Ascending aorta (tissue), 2 donors: ENCODE measurements around the gene CNTN5. TPM values are rescaled to one million over a fixed set of nuclear protein-coding genes. Genes with fewer than 3 reads are reported as not detected.

Experiments
- DNase-seq, 2 donors: peaks; one replicate each; pipeline ENCODE4 v3.0.0-alpha.2; 2019; ENCODE audit warnings: low spot score in 2 of 2
- H3K27ac ChIP-seq, 2 donors: fragments of 200-600 bp; sonication (generic); one replicate each; pipeline ENCODE4 v1.5.1; 2016 to 2017; ENCODE audit warnings: mild to moderate bottlenecking in 1 of 2
- H3K27me3 ChIP-seq: fragments of 200-600 bp; sonication (generic); one replicate; pipeline ENCODE4 v1.5.1; 2017
- H3K36me3 ChIP-seq, 2 donors: fragments of 200-600 bp; sonication (generic); one replicate each; pipeline ENCODE4 v1.5.1; 2016
- H3K4me1 ChIP-seq, 2 donors: fragments of 200-600 bp; sonication (generic); one replicate each; pipeline ENCODE4 v1.5.1; 2016 to 2017; ENCODE audit warnings: mild to moderate bottlenecking in 1 of 2
- H3K4me3 ChIP-seq, 2 donors: fragments of 200-600 bp; sonication (generic); one replicate each; pipeline ENCODE4 v1.5.1; 2016 to 2017; ENCODE audit warnings: mild to moderate bottlenecking in 1 of 2
- H3K9me3 ChIP-seq, 2 donors: fragments of 200-600 bp; sonication (generic); one replicate each; pipeline ENCODE4 v1.5.1; 2016
- intact Hi-C: fragments of 100-400 bp; cut with DNase I; formaldehyde crosslinking; loops from one replicate; pipeline ENCODE4 v1.15.1; 2023
- total RNA-seq: library from RNA; depleted of rRNA; stranded (reverse); fragments of >200 nt; gene quantifications from one replicate; pipeline ENCODE4 v1.1.0, GENCODE V29; 2016
- TF ChIP-seq, protein P1 (sequence below), 3 experiments: fragments of 200-600 bp in 2 of 3; fragments of 450-650 bp in 1 of 3; sonication (generic) in 2 of 3; IDR thresholded peaks; one replicate each; pipeline ENCODE4 v1.5.1; 2016 to 2019; ENCODE audit warnings: antibody characterized with exemption in 3 of 3, mild to moderate bottlenecking in 1 of 3, moderate library complexity in 1 of 3

CNTN5 gene
- total RNA-seq, 1 donor from 2014 or later, result 3.6 TPM

DNA sequence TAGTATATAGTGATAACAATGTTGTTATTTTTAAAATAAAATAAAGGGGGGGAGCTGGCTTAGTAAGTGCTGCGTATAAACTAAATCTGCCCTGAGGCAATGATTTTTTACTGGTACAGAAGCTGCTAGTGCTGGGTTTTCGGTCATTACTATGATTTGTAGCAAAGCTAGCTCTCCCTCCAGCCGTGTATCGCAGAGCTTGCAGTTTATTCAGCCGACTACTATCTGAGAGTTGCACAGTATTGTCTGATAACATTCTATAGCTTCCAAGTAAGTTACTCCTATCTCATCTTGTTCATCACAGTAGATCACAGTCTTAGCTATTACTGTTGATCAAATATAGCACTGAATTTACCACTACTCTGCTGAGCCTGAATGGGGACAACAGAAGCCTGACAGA lies 860.9 kb downstream of the CNTN5 start:
- H3K4me1 ChIP-seq, result no peaks in the 10 kb centered on the region
- H3K27ac ChIP-seq, result no peak overlapping the region
- no peak overlapping the region for H3K4me3 ChIP-seq
- intact Hi-C loops, result no loop called here
- H3K36me3 ChIP-seq, result no peaks in the 10 kb centered on the region
- H3K27me3 ChIP-seq, result no peaks in the 10 kb centered on the region
- TF ChIP-seq, protein P1, sequence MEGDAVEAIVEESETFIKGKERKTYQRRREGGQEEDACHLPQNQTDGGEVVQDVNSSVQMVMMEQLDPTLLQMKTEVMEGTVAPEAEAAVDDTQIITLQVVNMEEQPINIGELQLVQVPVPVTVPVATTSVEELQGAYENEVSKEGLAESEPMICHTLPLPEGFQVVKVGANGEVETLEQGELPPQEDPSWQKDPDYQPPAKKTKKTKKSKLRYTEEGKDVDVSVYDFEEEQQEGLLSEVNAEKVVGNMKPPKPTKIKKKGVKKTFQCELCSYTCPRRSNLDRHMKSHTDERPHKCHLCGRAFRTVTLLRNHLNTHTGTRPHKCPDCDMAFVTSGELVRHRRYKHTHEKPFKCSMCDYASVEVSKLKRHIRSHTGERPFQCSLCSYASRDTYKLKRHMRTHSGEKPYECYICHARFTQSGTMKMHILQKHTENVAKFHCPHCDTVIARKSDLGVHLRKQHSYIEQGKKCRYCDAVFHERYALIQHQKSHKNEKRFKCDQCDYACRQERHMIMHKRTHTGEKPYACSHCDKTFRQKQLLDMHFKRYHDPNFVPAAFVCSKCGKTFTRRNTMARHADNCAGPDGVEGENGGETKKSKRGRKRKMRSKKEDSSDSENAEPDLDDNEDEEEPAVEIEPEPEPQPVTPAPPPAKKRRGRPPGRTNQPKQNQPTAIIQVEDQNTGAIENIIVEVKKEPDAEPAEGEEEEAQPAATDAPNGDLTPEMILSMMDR (IDR thresholded peaks at IDR 0.05), result no peak
- H3K9me3 ChIP-seq, result no peaks in the 10 kb centered on the region
- no peak for DNase-seq

DNA sequence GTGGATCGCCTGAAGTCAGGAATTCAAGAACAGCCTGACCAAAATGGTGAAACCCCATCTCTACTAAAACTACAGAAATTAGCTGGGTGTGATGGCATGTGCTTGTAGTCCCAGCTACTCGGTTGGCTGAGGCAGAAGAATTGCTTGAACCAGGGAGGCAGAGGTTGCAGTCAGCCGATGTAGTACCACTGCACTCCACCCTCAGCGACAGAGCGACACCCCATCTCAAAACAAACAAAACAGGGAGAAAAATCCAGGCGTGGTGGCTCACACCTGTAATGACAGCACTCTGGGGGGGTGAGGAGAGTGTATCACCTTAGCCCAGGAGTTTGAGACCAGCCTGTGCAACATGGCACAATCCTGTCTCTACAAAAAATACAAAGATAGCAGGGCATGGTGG lies 864.0 kb downstream of the CNTN5 start:
- TF ChIP-seq, protein P1 (IDR thresholded peaks at IDR 0.05), result no peak
- intact Hi-C loops, result no loop called here
- Histone ChIP-seq H3K36me3 (no peaks in the 10 kb centered on the region), H3K9me3 (no peaks in the 10 kb centered on the region), H3K4me3 (no peak overlapping the region), H3K27me3 (no peaks in the 10 kb centered on the region), H3K4me1 (no peaks in the 10 kb centered on the region), H3K27ac (no peak overlapping the region)
- no peak for DNase-seq

DNA sequence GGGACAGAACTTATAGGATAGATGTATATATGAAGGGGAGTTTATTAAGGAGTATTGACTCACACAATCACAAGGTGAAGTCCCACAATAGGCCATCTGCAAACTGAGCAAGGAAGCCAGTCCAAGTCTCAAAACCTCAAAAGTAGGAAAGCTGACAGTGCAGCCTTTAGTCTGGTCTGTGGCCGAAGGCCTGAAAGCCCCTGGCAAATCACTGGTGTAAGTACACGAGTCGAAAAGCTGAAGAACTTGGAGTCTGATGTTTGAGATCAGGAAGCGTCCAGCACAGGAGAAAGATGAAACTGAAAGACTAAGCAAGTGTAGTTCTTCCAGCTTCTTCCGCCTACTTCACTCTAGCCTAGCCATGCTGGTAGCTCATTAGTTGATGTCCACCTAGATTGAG lies 866.7 kb downstream of the CNTN5 start:
- intact Hi-C loops, result no loop called here
- Histone ChIP-seq H3K27ac (no peak overlapping the region), H3K36me3 (no peaks in the 10 kb centered on the region), H3K27me3 (no peaks in the 10 kb centered on the region), H3K9me3 (no peaks in the 10 kb centered on the region), H3K4me3 (no peak overlapping the region), H3K4me1 (no peaks in the 10 kb centered on the region)
- TF ChIP-seq, protein P1 (IDR thresholded peaks at IDR 0.05), result no peak
- DNase-seq, result no peak

DNA sequence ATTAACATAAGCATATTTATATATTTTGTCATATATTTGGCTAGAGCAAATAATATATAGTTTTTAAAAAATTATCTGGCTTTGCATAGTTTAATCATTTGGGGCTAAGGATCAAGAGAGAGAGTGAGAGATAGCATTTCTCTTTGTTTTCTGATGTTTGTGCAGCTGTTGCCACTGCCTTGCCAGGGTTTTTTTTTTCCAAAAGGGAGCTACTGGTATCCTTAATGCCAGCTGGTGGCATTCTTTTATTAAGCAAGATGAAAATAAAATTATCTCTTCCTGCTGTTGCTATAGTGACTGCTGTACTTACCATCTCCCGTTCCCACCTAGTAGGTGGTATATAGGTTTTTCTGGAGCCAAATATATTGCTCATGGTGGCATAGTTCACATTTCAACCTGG lies 873.1 kb downstream of the CNTN5 start:
- Histone ChIP-seq H3K36me3 (no peaks in the 10 kb centered on the region), H3K27ac (no peak overlapping the region), H3K9me3 (peaks cover 0 to 5% of the 10 kb centered on the region in 2 donors), H3K4me1 (no peaks in the 10 kb centered on the region), H3K27me3 (no peaks in the 10 kb centered on the region), H3K4me3 (no peak overlapping the region)
- intact Hi-C loops, result no loop called here
- no peak for DNase-seq
- TF ChIP-seq, protein P1 (IDR thresholded peaks at IDR 0.05), result no peak

DNA sequence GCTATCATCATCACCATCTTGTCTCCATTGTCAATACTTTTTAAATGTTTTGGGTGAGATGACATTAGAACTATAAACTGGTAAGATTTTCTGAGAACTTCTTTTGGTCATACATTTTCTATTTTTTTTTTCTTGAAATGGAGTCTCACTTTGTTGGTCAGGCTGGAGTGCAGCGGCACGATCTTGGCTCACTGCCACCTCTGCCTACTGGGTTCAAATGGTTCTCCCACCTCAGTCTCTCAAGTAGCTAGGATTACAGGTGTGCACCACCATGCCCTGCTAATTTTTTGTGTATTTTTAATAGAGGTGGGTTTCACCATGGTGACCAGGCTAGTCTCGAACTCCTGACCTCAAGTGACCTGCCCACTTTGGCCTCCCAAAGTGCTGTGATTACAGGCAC lies 880.4 kb downstream of the CNTN5 start:
- intact Hi-C loops, result no loop called here
- DNase-seq, result no peak
- TF ChIP-seq, protein P1 (IDR thresholded peaks at IDR 0.05), result no peak
- no peak overlapping the region for H3K27ac ChIP-seq
- H3K36me3 ChIP-seq, result no peaks in the 10 kb centered on the region
- no peak overlapping the region for H3K4me3 ChIP-seq
- H3K27me3 ChIP-seq, result no peaks in the 10 kb centered on the region
- no peaks in the 10 kb centered on the region for H3K9me3 ChIP-seq
- no peaks in the 10 kb centered on the region for H3K4me1 ChIP-seq

DNA sequence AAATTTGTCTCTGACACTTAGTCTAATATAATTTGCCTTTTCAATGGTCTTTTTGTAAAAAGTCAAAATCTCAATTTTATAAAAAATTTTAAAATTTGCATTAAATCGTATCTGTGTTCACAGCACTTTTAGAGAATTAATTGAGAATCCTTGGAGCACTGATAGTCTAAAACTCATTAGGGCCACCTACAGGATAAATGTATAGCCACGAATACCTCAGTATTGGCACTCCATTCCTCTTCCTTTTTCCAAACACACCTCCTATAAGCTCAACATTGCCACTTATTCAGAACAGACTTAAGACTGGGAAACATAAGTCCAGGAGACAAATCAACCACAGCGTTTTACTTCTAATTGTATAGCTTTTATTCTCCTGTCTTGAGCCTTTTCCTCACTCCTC lies 890.4 kb downstream of the CNTN5 start:
- no peak for DNase-seq
- Histone ChIP-seq H3K9me3 (no peaks in the 10 kb centered on the region), H3K4me3 (no peak overlapping the region), H3K36me3 (no peaks in the 10 kb centered on the region), H3K4me1 (no peaks in the 10 kb centered on the region), H3K27ac (no peak overlapping the region), H3K27me3 (no peaks in the 10 kb centered on the region)
- TF ChIP-seq, protein P1 (IDR thresholded peaks at IDR 0.05), result no peak
- intact Hi-C loops, result no loop called here
